Measurements from ENCODE around the gene BRD4.

DNA sequence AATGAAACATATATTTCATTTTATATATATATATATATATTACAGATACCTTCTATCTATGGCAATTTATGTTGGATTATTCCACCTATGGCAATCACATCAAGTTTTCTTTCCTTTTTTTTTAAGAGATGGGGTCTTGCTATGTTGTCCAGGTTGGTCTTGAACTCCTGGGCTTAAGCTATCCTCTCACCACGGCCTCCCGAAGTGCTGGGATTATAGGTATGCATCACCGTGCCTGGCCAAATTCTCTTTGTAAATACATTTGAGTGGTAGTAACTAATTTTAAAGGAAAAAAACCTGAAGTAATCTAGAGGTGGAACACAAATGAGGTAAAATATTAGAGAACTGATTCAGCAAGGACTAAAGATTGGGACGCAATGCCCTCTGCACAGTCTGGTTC lies 21.6 kb upstream of the BRD4 start:
- TF ChIP-seq, protein P1, sequence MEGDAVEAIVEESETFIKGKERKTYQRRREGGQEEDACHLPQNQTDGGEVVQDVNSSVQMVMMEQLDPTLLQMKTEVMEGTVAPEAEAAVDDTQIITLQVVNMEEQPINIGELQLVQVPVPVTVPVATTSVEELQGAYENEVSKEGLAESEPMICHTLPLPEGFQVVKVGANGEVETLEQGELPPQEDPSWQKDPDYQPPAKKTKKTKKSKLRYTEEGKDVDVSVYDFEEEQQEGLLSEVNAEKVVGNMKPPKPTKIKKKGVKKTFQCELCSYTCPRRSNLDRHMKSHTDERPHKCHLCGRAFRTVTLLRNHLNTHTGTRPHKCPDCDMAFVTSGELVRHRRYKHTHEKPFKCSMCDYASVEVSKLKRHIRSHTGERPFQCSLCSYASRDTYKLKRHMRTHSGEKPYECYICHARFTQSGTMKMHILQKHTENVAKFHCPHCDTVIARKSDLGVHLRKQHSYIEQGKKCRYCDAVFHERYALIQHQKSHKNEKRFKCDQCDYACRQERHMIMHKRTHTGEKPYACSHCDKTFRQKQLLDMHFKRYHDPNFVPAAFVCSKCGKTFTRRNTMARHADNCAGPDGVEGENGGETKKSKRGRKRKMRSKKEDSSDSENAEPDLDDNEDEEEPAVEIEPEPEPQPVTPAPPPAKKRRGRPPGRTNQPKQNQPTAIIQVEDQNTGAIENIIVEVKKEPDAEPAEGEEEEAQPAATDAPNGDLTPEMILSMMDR (IDR thresholded peaks at IDR 0.05), result no peak
- TF ChIP-seq POLR2A (IDR thresholded peaks at IDR 0.05), result no peak

Data from vagina (tissue), 2 donors.